Measurements from ENCODE around the gene L3MBTL3.

The L3MBTL3 gene

GRCh38 chr6:130162421-130162820 is 144.0 kb downstream of the L3MBTL3 start:
- ATAC-seq = no peak
- no peak for TF ChIP-seq ZNF565 (CRISPR knock-in tag; conservative IDR thresholded peaks at IDR 0.05; ENCODE audit: low read depth)
- no peak for TF ChIP-seq CSDC2 (CRISPR knock-in tag; IDR thresholded peaks at IDR 0.05)
- no peak for TF ChIP-seq PATZ1 (CRISPR knock-in tag; IDR thresholded peaks at IDR 0.05; ENCODE audit: borderline replicate concordance)
- TF ChIP-seq ZNF70 (CRISPR knock-in tag; IDR thresholded peaks at IDR 0.05) = no peak
- TF ChIP-seq POU6F1 (CRISPR knock-in tag; IDR thresholded peaks at IDR 0.05; ENCODE audit: borderline replicate concordance, low read depth) = no peak
- TF ChIP-seq ZC3H10 (CRISPR knock-in tag; IDR thresholded peaks at IDR 0.05) = no peak
- no peak for TF ChIP-seq ZFP30 (CRISPR knock-in tag; IDR thresholded peaks at IDR 0.05)
- no peak for TF ChIP-seq OSR1 (CRISPR knock-in tag; IDR thresholded peaks at IDR 0.05)
- no peak for TF ChIP-seq TCF4 (CRISPR knock-in tag; IDR thresholded peaks at IDR 0.05; ENCODE audit: borderline replicate concordance)
- TF ChIP-seq BACH2 (CRISPR knock-in tag; IDR thresholded peaks at IDR 0.05; ENCODE audit: borderline replicate concordance) = no peak
- no peak for TF ChIP-seq RARB (CRISPR knock-in tag; IDR thresholded peaks at IDR 0.05)
- TF ChIP-seq ZFP3 (CRISPR knock-in tag; IDR thresholded peaks at IDR 0.05) = no peak
- no peak for TF ChIP-seq GLIS3 (CRISPR knock-in tag; IDR thresholded peaks at IDR 0.05)
- no peak for TF ChIP-seq ARNTL (CRISPR knock-in tag; IDR thresholded peaks at IDR 0.05; ENCODE audit: borderline replicate concordance, low read depth)
- TF ChIP-seq CREB5 (CRISPR knock-in tag; IDR thresholded peaks at IDR 0.05; ENCODE audit: low read depth) = no peak
- TF ChIP-seq PPARA (CRISPR knock-in tag; IDR thresholded peaks at IDR 0.05; ENCODE audit: borderline replicate concordance) = no peak

GRCh38 chr6:130163266-130163665 is 144.9 kb downstream of the L3MBTL3 start:
- TF ChIP-seq ISL1 (CRISPR knock-in tag; IDR thresholded peaks at IDR 0.05) (no peak), PPARA (CRISPR knock-in tag; IDR thresholded peaks at IDR 0.05; ENCODE audit: borderline replicate concordance) (no peak), ZC3H10 (CRISPR knock-in tag; IDR thresholded peaks at IDR 0.05) (no peak), TOX (CRISPR knock-in tag; IDR thresholded peaks at IDR 0.05; ENCODE audit: borderline replicate concordance) (no peak), OSR1 (CRISPR knock-in tag; IDR thresholded peaks at IDR 0.05) (no peak), CSRNP3 (CRISPR knock-in tag; IDR thresholded peaks at IDR 0.05) (no peak), TCF4 (CRISPR knock-in tag; IDR thresholded peaks at IDR 0.05; ENCODE audit: borderline replicate concordance) (no peak), PATZ1 (CRISPR knock-in tag; IDR thresholded peaks at IDR 0.05; ENCODE audit: borderline replicate concordance) (no peak), BACH2 (CRISPR knock-in tag; IDR thresholded peaks at IDR 0.05; ENCODE audit: borderline replicate concordance) (no peak), ZNF70 (CRISPR knock-in tag; IDR thresholded peaks at IDR 0.05) (no peak), ZFP3 (CRISPR knock-in tag; IDR thresholded peaks at IDR 0.05) (no peak)

GRCh38 chr6:130164251-130164650 is 145.9 kb downstream of the L3MBTL3 start:
- TF ChIP-seq BACH2 (CRISPR knock-in tag; IDR thresholded peaks at IDR 0.05; ENCODE audit: borderline replicate concordance) = no peak
- no peak for TF ChIP-seq GLIS3 (CRISPR knock-in tag; IDR thresholded peaks at IDR 0.05)
- TF ChIP-seq PATZ1 (CRISPR knock-in tag; IDR thresholded peaks at IDR 0.05; ENCODE audit: borderline replicate concordance) = no peak

More at GRCh38 chr6:130163266-130163665, 144.9 kb downstream of the L3MBTL3 start:
- ATAC-seq = no peak

More at GRCh38 chr6:130164251-130164650, 145.9 kb downstream of the L3MBTL3 start:
- no peak for ATAC-seq
